ENCODE results near the gene WFDC1.
"Not testable (repeated sequence)": the region's sequence is repeated elsewhere in the genome, so short reads cannot be mapped to it uniquely, and the experiment has no call there.

Gene WFDC1

DNA sequence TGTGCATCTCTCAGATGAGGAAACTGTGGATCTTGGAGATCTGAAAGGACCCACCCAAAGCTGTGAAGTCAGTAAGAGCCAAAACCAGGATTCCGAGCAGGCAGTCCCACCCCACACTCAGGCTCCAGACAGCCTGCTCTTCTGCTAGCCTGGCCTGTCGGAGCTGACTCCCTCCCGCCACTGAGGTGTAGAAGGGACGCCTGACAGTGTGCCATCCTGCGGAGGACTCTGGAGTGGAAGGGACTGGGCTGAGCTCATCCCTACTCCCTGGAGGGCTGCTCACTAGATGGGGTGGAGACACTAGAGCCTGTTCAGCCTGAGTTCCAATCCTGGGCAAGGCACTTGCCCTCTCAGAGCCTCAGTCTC, 36.0 kb downstream of the WFDC1 start:
- no peak for DNase-seq

GRCh38 chr16:84331998-84332780, 37.5 kb downstream of the WFDC1 start:
- no peak for DNase-seq

GRCh38 chr16:84332975-84333684, 38.5 kb downstream of the WFDC1 start:
- no peak for DNase-seq

DNA sequence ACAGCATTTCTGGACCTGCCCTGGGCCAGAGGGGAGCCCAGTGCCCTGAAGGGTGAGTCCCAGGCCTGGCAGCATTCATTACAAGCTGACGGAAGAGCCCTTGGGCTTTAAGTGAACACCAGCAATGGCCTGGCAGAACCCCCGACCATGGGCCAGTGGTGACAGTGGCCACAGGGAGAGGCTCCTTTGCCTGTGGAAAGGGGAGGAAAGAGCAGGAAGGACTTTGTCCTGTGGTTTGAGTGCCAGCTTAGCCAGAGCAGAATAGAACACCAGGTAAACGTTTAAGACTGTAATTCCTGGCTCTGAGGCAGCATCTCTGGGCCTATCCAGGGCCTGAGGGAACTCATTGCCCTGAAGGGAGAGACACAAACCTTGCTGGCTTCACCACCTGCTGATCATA, 39.4 kb downstream of the WFDC1 start:
- DNase-seq, result no peak

DNA sequence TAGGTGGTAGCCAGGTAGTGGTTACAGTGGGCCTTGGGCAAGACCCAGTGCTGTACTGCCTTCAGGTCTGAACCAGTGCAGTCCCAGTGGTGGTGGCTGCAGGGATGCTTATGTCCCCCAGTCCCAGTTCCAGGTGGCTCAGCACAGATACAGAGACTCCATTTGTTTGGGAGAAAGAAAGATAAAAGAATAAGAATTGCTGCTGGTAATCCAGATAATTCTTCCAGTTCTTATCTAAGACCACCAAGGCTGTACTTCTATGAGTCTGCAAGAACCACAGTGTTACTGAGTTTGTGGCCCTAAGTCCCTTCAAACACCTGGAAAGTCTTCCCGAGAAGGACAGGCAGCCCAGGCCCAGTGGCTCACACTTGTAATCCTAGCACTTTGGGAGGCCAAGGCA, 39.8 kb downstream of the WFDC1 start:
- DNase-seq, result no peak

GRCh38 chr16:84337236-84337635, 42.6 kb downstream of the WFDC1 start:
- not testable (repeated sequence) for DNase-seq

DNA sequence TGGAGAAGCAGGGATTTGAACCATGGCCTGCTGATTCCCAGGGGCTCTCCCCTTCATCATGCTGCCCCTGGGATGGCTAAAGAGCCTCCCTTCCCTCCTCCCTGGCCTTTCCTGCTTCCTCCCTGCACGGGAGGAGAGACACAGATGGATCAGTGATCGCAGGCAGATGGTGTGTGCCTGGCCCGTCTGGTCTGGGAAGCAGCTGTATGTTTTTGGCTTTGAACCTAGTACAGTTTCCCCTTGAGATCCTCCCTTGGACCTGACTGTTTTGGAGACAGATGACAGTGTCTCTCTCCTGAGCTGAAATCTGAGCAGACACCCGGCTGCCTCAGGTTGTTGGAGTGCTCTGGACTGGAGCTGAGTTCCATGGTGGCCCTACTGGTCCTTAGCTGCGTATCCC, 44.6 kb downstream of the WFDC1 start:
- no peak for DNase-seq

DNA sequence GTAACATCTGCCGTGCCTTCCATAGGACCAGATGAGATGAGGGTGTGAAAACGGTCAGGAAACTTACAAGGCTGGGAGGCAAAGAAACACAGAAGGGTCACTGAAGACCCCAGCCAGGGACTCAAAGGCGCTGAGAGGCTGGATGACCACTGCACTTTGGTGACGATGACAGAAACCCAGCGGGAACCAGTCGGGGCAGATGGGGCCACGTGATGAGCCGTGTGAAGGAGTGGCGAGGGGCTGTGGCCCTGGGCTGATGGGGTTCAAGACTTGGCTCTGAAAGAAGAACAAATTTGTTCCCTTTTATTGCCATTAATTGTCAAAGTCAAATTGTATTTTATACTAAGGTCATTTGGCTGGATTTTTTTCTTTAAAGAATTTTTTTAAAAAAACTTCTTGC, 45.1 kb downstream of the WFDC1 start:
- no peak for DNase-seq

- no peak for DNase-seq
These were observed 45.8 kb downstream of the WFDC1 start for GRCh38 chr16:84340325-84341040.

- no peak for DNase-seq
These were observed 47.0 kb downstream of the WFDC1 start for GRCh38 chr16:84341528-84342295.

DNA sequence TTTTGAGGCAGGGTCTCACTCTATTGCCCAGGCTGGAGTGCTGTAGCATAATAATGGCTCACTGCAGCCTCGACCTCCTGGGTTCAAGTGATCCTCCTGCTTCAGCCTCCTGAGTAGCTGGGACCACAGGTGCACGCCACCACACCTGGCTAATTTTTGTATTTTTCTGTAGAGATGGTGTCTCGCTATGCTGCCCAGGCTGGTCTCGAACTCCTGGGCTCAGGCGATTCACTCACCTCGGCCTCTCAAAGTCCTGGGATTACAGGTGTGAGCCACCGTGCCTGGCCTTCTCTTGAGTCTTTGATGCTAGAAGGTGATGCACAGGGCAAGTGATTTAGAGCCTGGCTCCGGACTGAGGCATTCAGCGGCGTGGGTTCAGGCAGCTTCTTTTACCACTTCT, 49.1 kb downstream of the WFDC1 start:
- DNase-seq, result not testable (repeated sequence)

DNA sequence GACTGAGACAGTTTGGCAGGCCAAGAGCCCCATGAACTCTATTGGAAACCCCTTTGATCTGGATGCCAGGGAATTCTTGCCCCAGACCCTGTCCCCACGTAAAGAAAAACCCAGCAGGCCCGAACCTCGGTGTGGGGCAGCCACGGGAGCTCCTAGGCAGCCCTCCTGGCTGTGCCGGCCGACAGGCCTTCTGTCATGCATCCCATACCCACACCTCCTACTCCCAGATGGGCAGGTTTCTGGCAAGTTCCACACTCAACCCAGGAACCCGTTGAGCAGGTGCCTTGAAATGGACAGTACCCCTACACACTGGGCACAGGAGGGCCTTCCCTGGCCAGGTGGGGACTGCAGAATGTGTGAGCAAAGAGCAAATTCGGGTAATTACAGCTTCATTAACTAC, 50.1 kb downstream of the WFDC1 start:
- DNase-seq, result no peak

DNA sequence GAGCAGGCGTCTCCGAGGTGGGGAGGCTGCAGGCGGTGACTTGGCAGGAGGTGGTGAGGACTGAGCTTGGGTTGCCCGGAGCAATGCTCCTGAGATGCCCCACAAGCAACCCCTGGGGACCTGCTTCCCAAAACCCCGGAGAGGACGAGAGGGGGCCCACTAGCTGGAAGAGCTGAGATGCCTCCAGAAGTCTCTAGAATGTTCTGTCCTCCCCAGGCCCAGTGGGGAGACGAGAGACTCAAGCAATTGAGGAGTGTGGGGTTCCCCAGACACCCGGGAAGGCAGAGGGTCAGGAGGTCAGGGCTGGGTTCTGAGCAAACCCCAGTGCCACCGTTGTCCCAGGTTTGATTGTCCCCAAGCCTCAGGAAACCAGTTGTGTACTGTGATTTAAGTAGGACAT, 52.5 kb downstream of the WFDC1 start:
- no peak for DNase-seq

DNA sequence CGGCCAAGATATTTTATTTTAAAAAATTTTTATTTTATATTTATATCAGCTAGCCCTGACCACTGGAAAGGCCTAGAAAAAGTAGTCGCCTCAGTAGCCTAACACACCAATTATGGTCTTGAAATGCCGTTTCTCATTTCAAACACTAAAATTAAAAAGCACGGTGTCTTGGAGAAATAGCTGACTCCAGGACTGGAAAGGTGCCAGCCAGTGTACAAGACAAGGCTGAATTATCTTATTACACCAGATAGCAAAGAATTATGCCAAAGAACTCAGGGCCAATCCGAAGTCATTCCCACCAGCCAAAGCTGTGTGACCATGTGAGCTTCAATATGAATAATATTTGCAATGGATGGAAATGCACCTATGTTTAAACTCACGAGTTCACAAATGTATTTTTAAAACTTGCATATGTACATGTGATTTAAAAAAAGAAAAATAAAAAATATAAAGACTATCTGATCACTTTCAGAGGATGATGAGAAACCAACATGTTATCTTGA, 53.8 kb downstream of the WFDC1 start:
- no peak for DNase-seq

DNA sequence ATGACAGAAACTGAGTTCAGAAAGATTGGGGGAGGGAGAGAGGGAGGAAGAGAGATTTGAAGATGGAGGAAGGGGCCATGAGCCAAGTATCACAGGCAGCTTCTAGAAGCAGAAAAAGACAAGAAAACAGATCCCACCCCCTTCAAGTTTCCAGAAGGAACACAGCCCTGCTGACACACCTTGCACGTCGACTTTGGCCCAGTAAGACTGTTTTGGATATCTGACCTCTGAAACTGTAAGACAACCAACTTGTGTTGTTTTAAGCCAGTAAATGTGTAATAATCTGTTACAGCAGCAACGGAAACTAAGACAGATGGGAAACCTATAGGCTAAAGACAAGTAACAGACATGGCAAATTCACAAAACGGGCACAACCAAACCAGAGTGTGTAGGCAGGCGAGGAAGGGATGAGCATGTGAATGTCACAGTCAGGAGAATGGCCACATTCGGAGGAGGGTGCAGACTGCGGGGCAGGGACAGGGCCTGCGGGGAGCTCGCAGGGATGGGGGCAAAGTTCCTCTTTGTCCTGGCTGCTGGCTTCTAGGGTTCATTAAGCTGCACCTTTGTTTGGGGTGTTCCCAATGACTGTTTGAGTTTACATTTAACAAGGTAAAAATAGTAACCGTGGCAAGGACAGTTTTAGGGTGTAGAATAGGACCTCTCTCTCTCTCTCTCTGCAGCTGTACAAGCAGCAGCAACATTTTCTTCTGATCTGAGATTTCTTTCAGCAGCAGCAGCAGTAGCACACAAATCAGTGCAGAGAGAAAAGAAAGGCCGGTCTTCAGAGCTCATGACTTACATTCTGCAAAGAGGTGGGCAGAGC, 55.4 kb downstream of the WFDC1 start:
- DNase-seq, result no peak

DNA sequence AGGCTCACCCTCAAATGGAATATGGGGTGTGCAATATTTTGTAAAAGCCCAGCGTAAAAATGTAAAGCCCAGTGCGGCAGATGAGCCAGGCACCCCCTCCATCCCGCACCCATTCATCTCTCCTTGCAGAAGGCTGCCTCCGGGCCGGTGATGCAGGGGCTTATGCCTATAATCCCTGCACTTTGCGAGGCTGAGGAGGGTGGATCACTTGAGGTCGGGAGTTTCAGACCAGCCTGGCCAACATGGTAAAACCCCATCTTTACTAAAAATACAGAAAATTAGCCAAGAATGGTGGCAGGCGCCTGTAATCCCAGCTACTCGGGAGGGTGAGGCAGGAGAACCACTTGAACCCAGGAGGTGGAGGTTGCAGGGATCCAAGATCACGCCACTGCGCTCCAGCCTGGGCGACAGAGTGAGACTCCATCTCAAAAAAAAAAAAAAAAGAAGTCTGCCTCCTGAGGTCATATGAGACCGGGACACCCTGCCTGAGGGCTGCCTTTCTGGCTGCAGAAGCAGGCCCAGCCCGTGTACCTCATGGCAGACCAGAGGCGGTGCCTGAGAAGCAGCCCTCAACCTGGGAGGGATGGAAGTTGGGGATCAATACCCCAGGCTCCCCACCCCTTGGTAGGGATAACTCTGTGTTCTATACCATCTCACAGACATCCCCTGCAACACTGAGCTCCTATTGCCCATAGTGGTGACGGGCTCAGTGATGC, 56.2 kb downstream of the WFDC1 start:
- DNase-seq, result no peak

- DNase-seq, result no peak
These were observed 57.0 kb downstream of the WFDC1 start for GRCh38 chr16:84351630-84352029.

DNA sequence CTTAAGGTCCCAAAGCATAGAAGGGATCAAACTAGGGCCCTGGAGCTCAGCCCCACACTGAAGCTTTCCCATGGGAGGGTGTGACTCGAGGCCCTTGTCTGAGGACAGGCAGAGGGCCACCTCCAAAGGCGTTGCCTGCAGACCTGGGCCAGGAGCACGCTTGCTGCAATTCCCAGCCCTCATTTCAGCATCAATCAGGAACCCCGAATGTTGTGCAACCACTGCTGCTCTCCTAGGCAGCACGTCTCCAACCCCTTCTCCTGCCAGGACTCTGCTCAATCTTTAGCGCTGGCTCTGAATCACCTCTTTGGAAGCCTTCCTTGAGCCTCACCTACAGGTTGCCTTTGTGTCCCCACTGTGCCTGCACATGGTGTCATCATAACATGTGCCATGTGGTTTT, 59.6 kb downstream of the WFDC1 start:
- no peak for DNase-seq

- no peak for DNase-seq
These were observed 60.5 kb downstream of the WFDC1 start for GRCh38 chr16:84355149-84355548.

GRCh38 chr16:84356176-84356575, 61.5 kb downstream of the WFDC1 start:
- DNase-seq, result no peak

DNA sequence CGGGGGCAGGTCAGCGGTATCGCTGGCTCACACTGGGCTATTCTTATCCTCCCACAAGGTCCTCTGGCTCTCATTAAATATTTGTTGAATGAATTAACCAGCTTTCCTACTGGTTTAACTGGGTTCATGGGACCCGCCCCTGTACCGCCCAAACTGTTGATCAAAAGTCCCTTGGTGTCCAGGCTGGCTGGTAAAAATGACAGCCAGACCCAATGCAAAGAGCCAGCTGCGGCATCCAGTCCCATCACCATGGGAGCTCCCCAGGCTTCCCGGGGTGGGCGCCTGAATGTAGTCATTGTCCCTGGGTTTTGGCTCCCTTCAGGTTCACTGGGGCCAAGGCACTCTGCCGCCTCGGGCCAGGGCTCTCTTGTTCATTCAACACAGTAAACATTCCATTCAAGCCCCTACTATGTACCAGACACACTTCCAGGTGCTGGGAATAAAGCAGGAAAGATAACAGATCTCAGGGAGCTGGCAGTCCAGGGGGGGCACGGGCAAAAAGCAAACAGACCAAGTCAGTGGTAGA, 62.0 kb downstream of the WFDC1 start:
- no peak for DNase-seq
